ENCODE data around the gene NID2.

NID2 gene

DNA sequence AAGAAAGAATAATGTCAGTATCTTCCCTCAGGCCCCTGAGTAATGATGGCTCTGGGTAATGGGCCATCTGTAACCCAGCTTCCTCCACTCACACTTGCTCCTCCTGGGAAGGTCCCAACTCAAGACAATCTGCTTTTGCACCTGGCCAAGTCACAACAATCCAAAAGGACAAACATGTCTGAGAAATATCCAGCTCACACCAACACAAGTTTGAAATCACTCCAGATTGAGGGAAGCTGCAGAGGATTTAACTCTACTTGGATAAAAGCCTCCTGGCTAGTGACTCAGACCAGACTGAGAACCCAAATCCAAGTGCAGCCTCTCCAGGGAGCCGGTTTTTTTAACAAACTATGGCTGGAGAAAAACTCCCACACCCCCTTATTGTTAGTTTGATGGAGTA is 45.3 kb downstream of the NID2 start:
- DNase-seq, result no peak

DNA sequence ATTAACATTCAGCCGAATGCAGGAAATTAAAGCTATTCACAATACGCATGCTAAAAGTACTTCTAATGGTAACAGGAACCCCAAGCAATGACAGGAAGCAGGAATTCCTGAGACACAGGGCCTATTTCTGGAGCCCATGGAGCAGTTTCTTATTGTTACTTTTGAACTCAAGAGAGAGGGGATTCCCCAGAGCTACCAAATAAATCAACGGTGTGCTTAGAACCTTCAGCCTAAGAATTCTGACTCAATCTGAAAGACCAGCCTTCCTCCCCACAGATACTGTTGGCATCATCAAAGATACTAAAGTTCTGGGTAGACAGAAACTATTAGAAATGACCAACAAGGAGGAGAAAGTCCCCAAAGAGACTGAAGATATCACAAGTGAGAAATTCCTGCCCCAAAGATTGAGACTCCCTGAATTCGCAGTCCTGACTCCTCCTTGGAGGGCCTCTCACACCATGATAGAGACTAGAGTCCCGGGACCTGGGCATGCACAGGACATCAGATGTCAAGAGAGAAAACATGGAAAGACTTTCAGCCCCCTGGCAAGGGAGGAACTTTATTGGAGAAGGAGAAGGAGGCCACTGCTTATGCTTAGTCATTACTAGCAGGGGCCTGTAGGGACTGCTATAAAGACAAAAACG is 46.8 kb downstream of the NID2 start:
- DNase-seq, result no peak

DNA sequence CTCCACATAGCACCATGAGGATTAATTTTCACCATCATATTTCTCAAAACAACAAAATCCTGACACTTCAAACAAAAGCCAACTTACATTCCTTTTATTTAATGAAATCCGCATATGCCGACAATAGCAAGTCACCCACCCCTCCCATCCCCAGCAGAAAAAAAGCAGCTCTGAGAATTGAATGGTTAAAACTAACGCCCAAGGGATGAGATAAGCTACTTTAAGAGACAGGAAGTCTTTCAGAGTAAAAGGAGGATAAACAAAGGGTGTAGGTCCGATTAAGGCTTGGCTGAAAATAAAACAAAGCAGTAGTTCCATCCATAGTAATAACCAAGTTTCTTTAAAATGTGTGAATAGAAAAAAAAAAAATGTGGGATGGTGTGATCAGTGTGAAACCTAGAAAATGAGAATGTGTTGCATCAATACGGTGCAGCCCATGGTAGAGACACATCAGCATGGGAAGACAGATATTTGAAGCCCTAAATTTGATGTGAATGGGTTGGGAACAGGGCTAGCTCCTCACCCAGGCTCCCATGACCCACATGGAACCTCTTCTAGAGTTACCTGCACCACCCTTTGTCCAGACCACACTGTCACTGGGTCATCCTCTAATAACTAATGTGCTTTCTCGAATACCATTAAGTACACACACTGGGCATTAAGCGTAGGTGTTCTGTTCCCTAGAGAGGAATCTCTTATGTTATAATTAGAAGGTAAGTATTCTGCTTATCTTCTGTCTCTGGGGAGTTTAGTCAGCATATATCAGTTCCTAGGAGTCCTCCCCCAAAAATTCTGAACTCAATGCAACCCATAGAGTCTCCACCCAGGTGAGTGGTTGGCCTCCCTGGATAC is 47.8 kb downstream of the NID2 start:
- no peak for DNase-seq

DNA sequence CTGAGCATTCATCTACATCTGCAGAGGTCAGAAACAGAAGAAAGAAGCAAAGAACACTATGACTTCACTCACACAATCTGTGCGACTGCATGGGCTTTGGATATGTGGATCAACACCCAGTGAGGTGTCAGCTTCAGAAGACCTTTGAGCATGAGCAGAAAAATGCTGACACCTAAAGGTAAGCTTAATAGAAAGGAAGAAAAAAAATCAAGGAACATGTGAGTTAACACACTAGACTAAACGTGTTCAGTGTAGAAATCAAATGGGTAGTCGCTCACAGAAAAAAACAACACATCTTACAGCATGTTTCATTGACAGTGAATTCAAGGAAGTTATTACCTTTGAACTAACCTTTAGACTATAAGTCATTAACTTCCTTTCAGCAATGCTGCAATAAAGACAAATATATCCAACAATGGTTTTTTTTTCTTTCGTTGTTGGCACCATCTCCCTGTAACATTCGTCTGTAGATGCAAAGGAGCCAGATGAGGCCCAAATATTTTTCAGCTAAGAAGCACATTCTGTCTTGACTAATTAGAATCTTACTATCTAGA is 48.6 kb downstream of the NID2 start:
- DNase-seq, result no peak

DNA sequence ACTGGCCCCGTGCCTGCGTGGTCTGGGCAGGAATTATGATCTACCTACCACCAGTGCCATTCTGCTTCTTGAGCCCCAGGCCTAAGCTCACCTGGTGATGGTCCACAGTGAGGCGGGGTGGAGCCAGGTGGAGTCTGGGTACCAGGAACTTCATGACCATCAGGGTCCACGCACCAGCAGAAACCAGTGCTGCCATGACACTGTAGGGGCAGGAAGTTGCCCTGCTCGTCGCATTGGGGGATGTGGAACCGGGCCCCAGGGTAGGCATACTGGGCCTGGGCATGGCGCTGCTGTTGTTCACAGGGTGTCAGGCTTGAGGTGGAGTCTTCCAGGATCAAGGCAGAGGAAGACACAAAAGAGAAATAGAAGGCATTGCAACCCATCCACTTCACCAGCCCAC is 49.9 kb downstream of the NID2 start:
- DNase-seq, result no peak

DNA sequence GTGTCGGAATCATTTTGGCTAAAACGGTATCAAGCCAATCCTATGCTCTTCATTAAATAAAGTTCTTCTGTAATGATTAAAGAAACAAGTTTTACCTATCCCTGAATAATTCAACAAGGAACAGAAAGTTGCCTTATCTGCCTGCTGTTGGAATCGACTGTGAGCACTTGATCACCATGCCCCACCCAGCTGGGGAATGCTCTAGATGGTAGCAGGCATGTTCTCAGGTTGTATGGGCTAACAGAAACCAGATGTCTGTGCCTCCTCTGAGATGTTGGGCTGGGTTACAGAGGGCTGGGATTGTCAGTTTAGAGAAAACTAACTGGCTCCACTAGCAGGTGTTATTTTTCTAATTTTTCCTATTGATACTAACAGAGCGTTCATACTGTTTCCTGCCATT is 50.6 kb downstream of the NID2 start:
- DNase-seq, result no peak

DNA sequence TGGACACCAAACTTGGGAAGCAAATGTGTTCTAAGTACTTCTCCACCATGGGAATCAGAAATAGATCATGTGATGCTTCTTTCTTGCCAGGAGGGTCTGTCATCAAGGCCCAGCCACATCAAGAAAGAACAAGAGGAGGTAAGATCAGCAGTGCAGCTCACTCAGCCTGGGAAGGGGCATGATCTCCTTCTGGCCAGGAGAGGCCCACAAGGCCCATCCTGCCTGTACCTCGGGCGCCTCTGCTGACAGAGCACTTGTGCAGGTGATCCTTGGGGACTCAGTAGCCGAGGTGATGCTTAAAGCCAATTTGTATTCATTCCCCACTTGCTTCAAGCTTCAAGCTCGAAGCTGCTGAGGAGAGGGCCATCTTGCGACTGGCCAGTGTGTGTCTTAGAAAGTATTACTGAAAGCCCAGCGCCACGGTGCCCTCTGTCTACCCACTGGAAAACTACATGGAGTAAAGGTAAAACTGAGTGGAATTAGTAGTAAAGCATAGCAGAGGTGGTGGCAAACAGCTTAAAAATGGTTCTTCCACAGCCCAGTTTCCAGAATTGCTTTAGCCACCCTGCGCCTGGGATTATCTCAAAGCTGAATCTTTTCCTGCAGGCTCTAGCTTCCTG is 53.3 kb downstream of the NID2 start:
- no peak for DNase-seq

DNA sequence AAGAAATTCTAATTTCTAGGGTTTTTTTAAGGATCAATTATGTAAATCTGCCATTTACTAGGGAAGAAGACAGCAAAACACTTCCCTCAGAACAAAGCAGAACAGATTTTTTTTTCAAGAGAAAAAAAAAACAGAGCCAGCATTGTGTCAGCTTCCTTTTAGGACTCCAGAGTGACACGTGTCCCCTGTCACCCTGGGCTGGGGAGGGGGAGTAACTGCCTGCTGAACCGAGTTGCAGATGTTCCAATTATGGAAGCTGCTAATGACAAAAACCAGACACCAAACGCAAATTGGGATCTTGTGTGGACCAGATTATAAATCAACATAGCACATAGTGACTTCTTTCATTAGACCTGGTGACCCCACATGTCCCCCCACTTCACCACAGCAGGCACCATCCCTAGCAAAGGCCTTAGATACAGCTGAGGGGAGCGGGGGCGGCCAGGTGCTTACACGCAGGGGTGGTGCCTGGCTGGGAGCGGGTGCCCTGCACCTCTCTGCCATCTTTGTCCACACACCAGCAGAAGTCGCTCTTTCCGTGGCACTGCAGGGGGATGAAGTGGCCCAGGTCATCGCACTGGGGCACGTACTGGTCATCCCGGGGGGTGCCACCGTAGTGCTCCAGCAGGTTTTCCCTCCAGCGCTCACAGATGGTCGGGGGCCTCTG is 54.1 kb downstream of the NID2 start:
- DNase-seq, result no peak

DNA sequence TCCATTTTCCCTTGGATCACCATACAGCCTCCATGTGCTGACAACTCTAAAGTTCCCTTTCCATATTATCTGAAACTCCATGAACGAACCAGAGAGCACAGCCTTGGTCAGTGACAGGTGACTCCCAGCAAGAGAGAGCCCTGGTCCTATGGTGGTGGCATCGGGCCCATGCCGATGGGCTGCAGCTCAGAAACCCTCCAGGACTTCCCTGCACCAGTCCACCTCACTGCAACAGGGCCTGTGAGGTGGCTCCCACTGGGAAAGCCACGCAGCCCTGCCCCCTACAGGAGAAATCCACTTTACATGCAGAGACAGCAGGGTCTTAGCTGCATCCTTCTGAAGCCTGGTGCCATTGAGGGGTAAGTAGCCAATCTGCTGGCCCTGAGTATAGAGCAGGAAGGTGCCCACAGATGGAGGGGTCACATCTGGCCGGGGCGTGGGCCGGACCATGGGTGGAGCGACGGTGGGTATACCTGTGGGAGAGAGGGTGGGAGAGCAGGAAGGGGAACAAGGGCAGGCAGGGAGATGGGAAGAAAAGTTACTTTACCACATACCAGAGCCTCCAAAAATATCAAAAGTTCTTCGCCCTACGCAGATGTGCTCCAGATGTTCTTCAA is 54.8 kb downstream of the NID2 start:
- DNase-seq, result no peak

DNA sequence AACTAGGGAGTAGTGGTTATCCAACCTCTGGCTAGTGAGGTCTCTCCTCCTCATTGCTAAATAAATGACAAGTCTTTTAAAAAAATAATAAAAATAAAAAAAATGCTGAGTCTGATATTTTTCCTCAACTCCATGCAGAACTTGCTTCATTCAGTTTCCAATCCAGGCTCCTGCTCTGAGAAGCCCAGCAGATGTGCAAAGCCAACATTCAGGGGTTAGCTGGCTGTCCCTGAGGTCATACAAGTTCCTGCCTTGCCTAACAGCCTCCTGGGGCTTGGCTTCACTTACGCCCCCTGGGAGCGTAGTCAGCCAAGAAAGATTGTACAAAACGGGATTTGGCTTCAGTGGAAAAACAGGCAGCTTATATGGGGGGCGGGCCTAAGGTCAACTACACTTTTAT is 56.2 kb downstream of the NID2 start:
- peak; percentile 17 for DNase-seq

DNA sequence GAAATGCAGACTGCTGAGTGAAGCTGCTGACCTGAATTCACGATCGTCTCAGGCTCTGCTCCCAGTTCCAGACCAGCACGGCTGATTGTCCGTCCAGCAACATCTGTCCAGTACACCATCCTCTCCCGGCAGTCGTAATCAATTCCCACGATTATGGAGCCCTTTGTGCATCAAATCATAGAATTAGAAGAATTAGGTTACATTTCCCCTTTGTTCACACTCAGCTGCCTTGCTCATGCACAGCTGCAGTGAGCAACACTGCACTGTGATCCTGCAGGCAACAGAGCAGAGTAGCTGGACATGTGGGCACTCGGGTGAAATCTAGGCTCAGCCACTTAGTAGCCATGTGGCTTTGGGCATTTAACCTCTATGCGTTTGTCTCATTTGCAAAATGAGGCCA is 57.3 kb downstream of the NID2 start:
- no peak for DNase-seq

DNA sequence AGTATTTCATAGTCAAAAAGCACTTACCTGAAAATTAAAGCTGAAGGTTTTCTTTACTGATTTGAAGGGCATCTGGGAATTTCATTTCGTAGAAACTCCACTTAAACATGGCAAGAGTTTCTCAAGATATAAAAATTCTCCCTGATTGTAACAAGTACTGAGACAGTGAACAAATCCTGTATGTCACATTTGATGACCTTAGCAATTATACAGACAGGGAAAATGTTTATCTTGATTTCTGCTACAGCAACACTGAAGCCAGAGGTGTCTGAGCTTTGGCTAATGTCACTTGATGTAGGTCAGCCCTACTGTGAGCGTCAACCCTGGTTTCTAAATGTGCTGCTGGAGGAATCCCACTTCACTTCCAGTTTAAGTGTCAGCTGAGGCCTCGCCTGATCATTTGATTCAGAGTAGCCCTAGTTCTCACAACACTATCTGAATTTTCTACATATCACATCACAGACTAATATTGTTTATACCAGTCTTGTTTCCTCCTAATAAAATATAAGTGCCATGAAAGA is 58.6 kb downstream of the NID2 start:
- no peak for DNase-seq

DNA sequence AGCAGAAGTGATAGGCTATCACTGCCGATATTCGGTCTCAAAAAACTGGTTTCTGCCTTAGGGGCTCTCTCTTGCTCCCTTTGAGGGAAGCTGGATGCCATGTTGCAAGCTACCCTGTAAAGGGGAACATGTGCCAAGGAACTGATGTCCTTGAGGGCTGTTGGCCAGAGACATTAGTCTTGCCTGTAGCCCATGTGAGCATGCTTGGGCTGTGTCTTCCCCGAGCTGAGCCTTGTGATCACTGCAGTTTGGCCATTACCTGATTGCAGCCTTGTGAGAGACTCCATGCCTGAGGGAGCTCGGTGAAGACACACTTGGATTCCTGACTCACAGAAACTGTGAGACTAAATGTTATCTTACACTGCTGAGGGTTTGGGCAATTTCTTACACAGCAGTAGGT is 60.7 kb downstream of the NID2 start:
- DNase-seq, result no peak

DNA sequence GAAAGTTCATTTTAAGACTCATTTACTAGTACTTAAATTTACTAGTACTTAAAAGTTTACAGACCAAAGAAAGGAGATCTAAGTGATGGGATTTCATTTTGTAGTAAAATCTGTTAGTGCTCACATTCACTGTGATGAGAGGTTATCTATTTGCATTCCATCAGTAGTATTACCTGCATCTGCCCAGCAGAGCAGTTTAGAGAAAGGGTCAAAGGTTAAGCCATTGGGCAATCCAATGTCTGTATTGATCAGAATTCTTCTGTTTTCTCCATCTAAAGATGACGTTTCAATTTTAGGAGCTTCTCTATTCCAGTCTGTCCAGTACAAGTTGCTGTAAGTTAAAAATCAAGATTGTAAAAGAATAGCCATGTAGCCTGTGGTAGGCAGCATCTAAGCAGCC is 61.2 kb downstream of the NID2 start:
- no peak for DNase-seq

DNA sequence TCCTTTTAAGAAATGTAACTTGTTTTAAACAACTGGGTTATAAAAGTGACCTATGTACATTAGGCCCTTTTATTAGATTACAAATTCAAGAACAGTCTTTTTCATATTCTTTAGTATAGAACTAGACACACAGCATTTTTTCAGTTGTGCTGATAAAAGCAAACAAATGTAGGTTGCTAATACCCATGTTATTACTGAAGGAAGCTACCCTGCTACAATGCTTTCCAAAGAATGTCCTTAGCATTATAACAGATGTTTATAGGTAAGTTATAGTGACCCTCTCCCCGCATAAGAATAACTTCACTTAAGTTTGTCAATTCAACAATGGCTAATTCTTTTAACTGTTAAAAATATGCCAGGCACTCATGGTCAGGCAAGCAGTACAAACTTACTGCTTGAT is 61.6 kb downstream of the NID2 start:
- DNase-seq, result no peak

DNA sequence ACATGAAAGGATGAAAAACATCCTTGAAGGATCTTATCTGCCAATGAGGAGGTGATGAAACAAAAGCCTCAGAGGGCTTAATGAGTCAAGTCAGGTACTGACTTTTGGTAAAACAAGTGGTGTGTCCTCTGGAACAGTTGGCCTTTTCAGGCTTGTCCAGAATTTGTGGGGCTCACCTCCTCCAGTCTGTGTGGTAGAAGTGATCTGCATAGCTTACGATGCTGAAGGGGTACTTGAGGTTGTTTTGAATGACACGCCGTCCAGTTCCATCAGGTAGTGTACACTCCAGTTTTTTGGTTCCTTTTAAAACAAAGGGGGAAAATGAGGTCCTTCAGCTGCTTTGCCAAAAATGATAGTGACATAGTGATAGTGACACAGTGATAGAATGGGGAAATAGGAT is 62.5 kb downstream of the NID2 start:
- no peak for DNase-seq

DNA sequence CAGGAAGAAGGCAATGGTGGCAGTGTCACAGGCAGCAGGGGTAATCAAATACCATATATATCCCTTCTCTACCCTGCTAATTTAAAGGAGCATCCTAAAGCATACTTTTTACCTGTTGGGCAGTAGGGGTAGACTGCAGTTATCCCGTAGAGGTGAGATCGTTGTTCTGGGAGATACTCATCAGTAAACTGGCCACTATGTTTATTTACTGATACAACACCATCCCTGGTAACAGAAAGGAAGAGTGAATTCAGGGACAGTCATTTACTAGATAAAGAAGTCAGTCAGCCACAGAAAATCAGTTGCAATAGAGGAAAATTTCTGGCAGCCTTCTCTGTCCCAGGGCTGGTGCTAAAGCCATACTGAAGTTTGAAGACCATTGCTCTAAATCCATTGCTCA is 63.2 kb downstream of the NID2 start:
- no peak for DNase-seq

DNA sequence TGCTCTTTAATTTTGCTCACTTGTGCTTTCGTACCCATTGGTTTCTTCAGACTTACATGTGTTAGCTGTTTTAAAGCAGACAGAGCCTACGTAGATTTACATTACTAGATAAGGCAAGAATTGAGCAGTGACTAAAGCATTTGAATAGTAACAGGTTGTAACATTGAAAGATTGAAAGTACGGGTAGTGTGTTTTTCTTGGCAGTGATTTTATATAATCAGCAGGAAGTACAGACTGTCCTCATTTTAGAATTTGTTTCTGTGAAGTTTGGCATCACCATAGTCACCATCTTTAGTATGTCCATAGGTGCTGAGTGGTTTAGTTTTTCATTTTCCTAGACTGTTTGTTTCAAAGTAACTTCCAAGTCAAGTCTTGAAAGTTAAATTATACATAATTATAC is 65.5 kb downstream of the NID2 start:
- DNase-seq, result no peak

DNA sequence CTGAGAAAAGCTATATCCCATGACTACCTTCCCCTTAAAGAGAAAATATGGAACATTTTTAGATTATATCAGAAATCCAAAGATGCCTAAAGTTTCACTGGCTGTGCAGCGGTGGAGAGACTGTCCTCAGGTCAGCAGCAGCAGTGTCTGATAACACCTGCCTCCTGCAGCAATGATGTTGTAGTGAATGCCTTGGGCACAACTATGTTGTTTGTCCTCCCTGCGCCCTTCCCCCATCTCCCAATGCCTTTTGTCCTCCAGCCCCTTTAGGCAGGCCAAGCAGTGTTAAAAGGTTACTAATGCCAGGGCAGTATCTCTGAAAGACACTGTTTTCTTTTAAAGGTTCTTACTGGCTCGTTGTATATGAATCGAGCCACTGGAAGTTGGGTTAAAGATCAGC is 66.3 kb downstream of the NID2 start:
- no peak for DNase-seq

DNA sequence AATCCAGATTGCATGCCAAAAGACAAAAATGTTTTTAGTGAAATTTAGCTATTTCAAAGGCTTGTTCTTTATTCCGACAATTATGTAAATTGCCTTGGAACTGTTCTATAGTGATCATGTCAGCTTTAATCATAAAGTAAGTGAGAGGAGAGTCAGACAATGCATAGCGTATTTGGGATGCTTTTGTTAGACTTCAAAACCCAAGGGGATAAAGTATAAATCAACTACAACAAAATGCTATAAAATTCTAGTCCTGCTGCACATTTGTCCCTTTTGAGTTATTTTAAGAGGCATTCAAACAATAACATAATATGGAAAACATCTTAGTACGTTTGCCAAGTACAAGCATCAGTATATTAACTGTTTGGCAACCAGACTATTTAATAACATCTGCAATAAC is 68.2 kb downstream of the NID2 start:
- no peak for DNase-seq

DNA sequence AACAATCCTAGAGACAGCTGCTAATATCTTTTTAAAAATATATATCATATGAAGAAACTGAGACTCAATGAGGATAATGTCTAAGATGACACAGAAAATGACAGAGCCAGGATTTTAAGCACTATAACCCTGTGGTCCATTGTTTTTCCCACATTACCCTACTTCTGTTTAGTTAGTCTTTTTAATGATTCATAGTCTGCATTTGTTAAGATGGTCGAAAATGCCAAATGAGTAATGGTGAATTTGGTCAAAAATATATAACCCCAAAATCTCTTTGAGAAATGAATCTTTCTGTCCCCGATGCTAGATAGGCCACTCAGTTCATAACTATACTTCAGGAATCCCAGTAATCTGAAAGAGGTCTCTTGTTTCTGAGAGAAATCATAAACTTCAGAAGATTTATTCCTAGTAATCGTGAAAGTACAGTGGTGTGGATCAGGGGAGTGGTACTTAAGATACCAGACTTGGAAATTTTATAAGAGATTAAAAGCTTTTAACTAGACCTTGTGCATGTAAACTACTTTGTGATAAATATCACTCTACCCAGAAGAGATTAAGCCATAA is 68.8 kb downstream of the NID2 start:
- no peak for DNase-seq

DNA sequence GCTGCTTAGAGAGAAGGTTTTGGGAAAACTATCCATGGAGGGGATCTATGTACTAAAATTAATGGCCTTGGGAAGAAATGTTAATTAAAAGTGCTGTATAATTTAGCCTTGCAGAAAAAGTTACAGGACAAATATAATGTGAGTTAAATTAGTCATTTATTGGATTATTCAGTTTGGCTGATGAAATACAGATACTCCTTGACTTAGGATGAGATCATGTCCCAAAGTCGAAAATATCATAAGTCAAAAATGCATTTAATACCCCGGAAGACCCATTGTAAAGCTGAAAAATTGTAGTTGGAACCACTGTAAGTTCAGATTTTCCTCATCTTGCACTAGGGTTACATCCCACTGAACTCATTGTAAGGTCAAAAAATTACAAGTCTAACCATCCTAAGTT is 69.8 kb downstream of the NID2 start:
- DNase-seq, result no peak
